Upper lobe of left lung (tissue), 4 donors: ENCODE data around the gene ADH1B.

Experiments
- POLR2A ChIP-seq, 4 donors: fragments of 450-650 bp; IDR thresholded peaks; one replicate each; pipeline ENCODE4 v1.5.1; 2016 to 2017; ENCODE audit warnings: antibody characterized with exemption in 4 of 4, mild to moderate bottlenecking in 2 of 4
- TF ChIP-seq, protein P1 (sequence below), 6 experiments: fragments of 450-650 bp in 4 of 6; fragments of 200-600 bp in 2 of 6; sonication (generic) in 2 of 6; IDR thresholded peaks; one replicate each; pipeline ENCODE4 v1.5.1; 2016 to 2019; ENCODE audit warnings: antibody characterized with exemption in 6 of 6

DNA sequence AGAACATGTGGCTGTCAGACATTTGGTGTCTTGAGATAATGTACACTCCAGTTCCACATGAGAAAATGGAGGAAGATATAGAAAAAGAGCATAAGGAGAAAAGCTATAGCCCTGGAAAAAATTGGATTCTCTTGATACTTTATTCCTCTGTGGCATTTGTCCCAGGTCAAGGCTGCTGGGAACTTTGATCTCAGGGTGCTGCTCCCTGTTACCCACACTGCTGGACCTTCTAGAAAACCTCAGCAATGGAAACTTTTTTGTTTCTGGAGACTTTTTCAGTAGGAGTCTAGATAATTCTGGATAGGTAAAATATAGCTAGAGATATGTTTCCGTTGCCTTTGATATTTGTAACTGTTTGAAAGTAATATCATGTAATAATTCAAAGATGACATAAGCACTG lies 20.2 kb upstream of the ADH1B start:
- TF ChIP-seq, protein P1, sequence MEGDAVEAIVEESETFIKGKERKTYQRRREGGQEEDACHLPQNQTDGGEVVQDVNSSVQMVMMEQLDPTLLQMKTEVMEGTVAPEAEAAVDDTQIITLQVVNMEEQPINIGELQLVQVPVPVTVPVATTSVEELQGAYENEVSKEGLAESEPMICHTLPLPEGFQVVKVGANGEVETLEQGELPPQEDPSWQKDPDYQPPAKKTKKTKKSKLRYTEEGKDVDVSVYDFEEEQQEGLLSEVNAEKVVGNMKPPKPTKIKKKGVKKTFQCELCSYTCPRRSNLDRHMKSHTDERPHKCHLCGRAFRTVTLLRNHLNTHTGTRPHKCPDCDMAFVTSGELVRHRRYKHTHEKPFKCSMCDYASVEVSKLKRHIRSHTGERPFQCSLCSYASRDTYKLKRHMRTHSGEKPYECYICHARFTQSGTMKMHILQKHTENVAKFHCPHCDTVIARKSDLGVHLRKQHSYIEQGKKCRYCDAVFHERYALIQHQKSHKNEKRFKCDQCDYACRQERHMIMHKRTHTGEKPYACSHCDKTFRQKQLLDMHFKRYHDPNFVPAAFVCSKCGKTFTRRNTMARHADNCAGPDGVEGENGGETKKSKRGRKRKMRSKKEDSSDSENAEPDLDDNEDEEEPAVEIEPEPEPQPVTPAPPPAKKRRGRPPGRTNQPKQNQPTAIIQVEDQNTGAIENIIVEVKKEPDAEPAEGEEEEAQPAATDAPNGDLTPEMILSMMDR (IDR thresholded peaks at IDR 0.05): no peak
- TF ChIP-seq POLR2A (IDR thresholded peaks at IDR 0.05): no peak
